NCI-H146 treated with DMSO at 0.1 percent for 48 hours (cell line): ENCODE results near the gene RPTOR.
A peak's percentile ranks its signal among the peaks of the same experiment; 100 is the strongest.
"Not testable (repeated sequence)": the region's sequence is repeated elsewhere in the genome, so short reads cannot be mapped to it uniquely, and the experiment has no call there.

ENCODE experiments used
- DNase-seq: peaks from one replicate; lab custom pipeline; 2025; ENCODE audit not compliant: unreplicated experiment; lab: John Stamatoyannopoulos, UW

The RPTOR gene

GRCh38 chr17:80546267-80546666 is 1.6 kb downstream of the RPTOR start:
- no peak for DNase-seq

GRCh38 chr17:80552523-80552922 is 7.9 kb downstream of the RPTOR start:
- no peak for DNase-seq

GRCh38 chr17:80555266-80555665 is 10.6 kb downstream of the RPTOR start:
- DNase-seq, result no peak

- no peak for DNase-seq
Measured at GRCh38 chr17:80558046-80558445, 13.4 kb downstream of the RPTOR start.

GRCh38 chr17:80559825-80560251 is 15.2 kb downstream of the RPTOR start:
- no peak for DNase-seq

GRCh38 chr17:80561541-80562114 is 17.0 kb downstream of the RPTOR start:
- no peak for DNase-seq

GRCh38 chr17:80564545-80564944 is 19.9 kb downstream of the RPTOR start:
- DNase-seq, result no peak

GRCh38 chr17:80565343-80566053 is 20.9 kb downstream of the RPTOR start:
- DNase-seq, result no peak

GRCh38 chr17:80566054-80566400 is 21.4 kb downstream of the RPTOR start:
- no peak for DNase-seq

- DNase-seq, result no peak
Measured at GRCh38 chr17:80568246-80568645, 23.6 kb downstream of the RPTOR start.

- DNase-seq, result no peak
Measured at GRCh38 chr17:80569924-80570323, 25.3 kb downstream of the RPTOR start.

- no peak for DNase-seq
Measured at GRCh38 chr17:80573701-80574100, 29.1 kb downstream of the RPTOR start.

- DNase-seq, result no peak
Measured at GRCh38 chr17:80574496-80574895, 29.9 kb downstream of the RPTOR start.

GRCh38 chr17:80575057-80575875 is 30.6 kb downstream of the RPTOR start:
- DNase-seq, result peak; percentile 60

- no peak for DNase-seq
Measured at GRCh38 chr17:80577876-80578570, 33.4 kb downstream of the RPTOR start.

- not testable (repeated sequence) for DNase-seq
Measured at GRCh38 chr17:80578668-80579388, 34.2 kb downstream of the RPTOR start.

GRCh38 chr17:80582165-80582564 is 37.5 kb downstream of the RPTOR start:
- no peak for DNase-seq

GRCh38 chr17:80584176-80584905 is 39.7 kb downstream of the RPTOR start:
- DNase-seq, result no peak

- no peak for DNase-seq
Measured at GRCh38 chr17:80585890-80586845, 41.5 kb downstream of the RPTOR start.
